Left colon (tissue), 2 donors: ENCODE results near the gene RASL11A. TPM values are rescaled to one million over a fixed set of nuclear protein-coding genes. Genes with fewer than 3 reads are reported as not detected.
"Not testable (repeated sequence)": the region's sequence is repeated elsewhere in the genome, so short reads cannot be mapped to it uniquely, and the experiment has no call there.

Source experiments
- ATAC-seq: fragments of 200-7000 bp; cut with Tn5 transposase; one replicate; pipeline ENCODE4 v1.9.1; 2020; ENCODE audit warnings: mild to moderate bottlenecking, moderate library complexity
- DNase-seq, 2 donors: peaks; one replicate each; pipeline ENCODE4 v3.0.0-alpha.2; 2020
- intact Hi-C, 2 donors: fragments of 100-400 bp; cut with DNase I in 1 of 2; cut with micrococcal nuclease in 1 of 2; formaldehyde crosslinking; loops; one replicate each; pipeline versions ENCODE4 v1.11.2 to v1.14.0; 2022; cut with DNase I, micrococcal nuclease
- long read RNA-seq: library from polyadenylated mRNA; unstranded; transcript quantifications from one replicate; pipeline ENCODE4 v2.0.0, GENCODE V29; 2021
- total RNA-seq, 2 donors: library from RNA; stranded (reverse); fragmentation: NEBNext Ultra II Directional; extraction: Animal tissue kit (Norgen Biotek cat#: 25700); gene quantifications; one replicate each; pipeline ENCODE4 v1.2.1, GENCODE V29; 2021
- donor health status: DM: no; HTN: no; CAD: no.
- donor health status: DM: yes; HTN: yes; CAD: no.

RASL11A gene
- 10 to 100 TPM; 35.4 to 67.5 TPM for total RNA-seq
- long read RNA-seq, transcript RASL11A-201 (4 exons, 1,543 nt), result major isoform, 5 of 5 reads
- long read RNA-seq, partial matches to known transcripts, result 0 of 5 reads
- long read RNA-seq, other reads (novel, unspliced or antisense), result 0 of 5 reads

- intact Hi-C loops, result no loop called here
- peak; percentile 88 to 89 for DNase-seq
- ATAC-seq, result peak; percentile 94
Measured at GRCh38 chr13:27270594-27271520, at the start of gene RASL11A. TSS of gene RASL11A (plus strand) at chr13:27270830. CDS start at chr13:27270945, 115 bp downstream.

- DNase-seq, intact Hi-C loops, ATAC-seq: not testable (repeated sequence)
Measured at GRCh38 chr13:27222100-27222499, 48.5 kb upstream of the RASL11A start.

GRCh38 chr13:27226991-27227390 lies 43.6 kb upstream of the RASL11A start:
- ATAC-seq, result no peak
- intact Hi-C loops, result no loop called here
- no peak for DNase-seq

GRCh38 chr13:27228131-27228530 lies 42.5 kb upstream of the RASL11A start:
- intact Hi-C loops, result no loop called here
- ATAC-seq (no peak), DNase-seq (no peak)

- no peak for ATAC-seq
- DNase-seq, result no peak
- intact Hi-C loops, result no loop called here
Measured at GRCh38 chr13:27229642-27230041, 41.0 kb upstream of the RASL11A start.

GRCh38 chr13:27233964-27234363 lies 36.7 kb upstream of the RASL11A start:
- intact Hi-C loops, result no loop called here
- no peak for DNase-seq
- no peak for ATAC-seq

- DNase-seq (no peak), ATAC-seq (no peak)
- intact Hi-C loops, result no loop called here
Measured at GRCh38 chr13:27236478-27236877, 34.2 kb upstream of the RASL11A start.

- no peak for DNase-seq
- ATAC-seq, result no peak
Measured at GRCh38 chr13:27242702-27243101, 27.9 kb upstream of the RASL11A start.

GRCh38 chr13:27245610-27246009 lies 25.0 kb upstream of the RASL11A start:
- DNase-seq (no peak), ATAC-seq (no peak)
- intact Hi-C loops, result no loop called here

More at GRCh38 chr13:27242702-27243101, 27.9 kb upstream of the RASL11A start:
- intact Hi-C loops, result no loop called here

- ATAC-seq (no peak), DNase-seq (no peak)
- intact Hi-C loops, result no loop called here
Measured at GRCh38 chr13:27250833-27251165, 19.8 kb upstream of the RASL11A start.

GRCh38 chr13:27251166-27252091 lies 19.2 kb upstream of the RASL11A start, which contains the start of gene RPL21:
TSS of gene RPL21 (plus strand) at chr13:27251558. CDS start at chr13:27253777, 2,219 bp downstream.
- intact Hi-C loops, result no loop called here
- peak; percentile 96 for ATAC-seq
- DNase-seq, result peak; percentile 96 to 97

GRCh38 chr13:27252467-27252866 lies 18.2 kb upstream of the RASL11A start:
- ATAC-seq, result no peak
- intact Hi-C loops, result no loop called here
- no peak for DNase-seq

GRCh38 chr13:27257233-27257568 lies 13.4 kb upstream of the RASL11A start:
- intact Hi-C loops, result no loop called here
- ATAC-seq (no peak), DNase-seq (no peak)

GRCh38 chr13:27257648-27258253 lies 12.9 kb upstream of the RASL11A start:
- DNase-seq (no peak), ATAC-seq (no peak)
- intact Hi-C loops, result no loop called here

GRCh38 chr13:27258637-27259386 lies 11.8 kb upstream of the RASL11A start:
- intact Hi-C loops, result no loop called here
- no peak for ATAC-seq
- DNase-seq, result no peak

- DNase-seq, result no peak
- ATAC-seq, result peak; percentile 47
- intact Hi-C loops, result no loop called here
Measured at GRCh38 chr13:27259831-27260230, 10.8 kb upstream of the RASL11A start.

- ATAC-seq (no peak), DNase-seq (no peak)
- intact Hi-C loops, result no loop called here
Measured at GRCh38 chr13:27261396-27261795, 9.2 kb upstream of the RASL11A start.

- ATAC-seq (no peak), DNase-seq (no peak)
- intact Hi-C loops, result no loop called here
Measured at GRCh38 chr13:27263438-27263837, 7.2 kb upstream of the RASL11A start.
